ENCODE results near the gene GJD3.
"Not testable (repeated sequence)": the region's sequence is repeated elsewhere in the genome, so short reads cannot be mapped to it uniquely, and the experiment has no call there.

GJD3 gene, protein sequence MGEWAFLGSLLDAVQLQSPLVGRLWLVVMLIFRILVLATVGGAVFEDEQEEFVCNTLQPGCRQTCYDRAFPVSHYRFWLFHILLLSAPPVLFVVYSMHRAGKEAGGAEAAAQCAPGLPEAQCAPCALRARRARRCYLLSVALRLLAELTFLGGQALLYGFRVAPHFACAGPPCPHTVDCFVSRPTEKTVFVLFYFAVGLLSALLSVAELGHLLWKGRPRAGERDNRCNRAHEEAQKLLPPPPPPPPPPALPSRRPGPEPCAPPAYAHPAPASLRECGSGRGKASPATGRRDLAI

DNA sequence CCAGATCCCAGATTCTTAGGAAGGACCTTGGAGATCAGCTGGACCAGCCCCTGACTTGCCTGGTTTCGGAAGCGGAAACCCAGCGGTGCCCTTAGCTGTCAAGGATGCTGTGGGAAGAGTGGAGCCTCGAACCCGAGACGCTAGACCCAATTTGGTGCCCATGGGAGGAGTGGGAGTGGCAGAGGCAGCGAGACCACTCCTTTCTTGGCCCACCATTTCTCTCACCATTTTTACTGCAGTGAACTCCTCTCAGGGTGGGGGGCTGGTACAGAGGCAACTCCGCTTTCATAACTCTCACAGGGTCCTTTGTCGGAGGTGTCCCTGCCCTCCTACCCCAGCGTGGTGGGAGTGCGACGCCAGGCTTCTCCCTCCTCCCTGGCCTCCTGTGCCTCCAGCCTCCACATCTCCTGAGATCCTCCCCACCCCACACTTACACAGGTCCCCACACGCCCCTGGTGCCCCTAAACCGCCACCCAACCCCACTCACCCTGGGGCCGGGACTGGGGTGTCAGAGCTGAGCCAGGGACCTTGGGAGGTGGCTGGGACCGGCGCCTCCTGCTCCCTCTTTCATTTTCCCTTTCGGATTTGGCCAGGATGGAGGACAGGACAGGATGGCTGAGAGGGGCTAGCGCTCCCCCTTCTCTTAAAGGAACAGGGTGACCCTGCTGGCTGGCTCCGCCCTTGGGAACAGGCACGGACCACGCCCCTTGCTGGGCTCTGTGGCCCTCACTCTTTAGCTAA, at the start of gene GJD3:
Gene GJD3, minus strand, starts transcription at position 617 of the 741 bp plus-strand sequence. CDS start 922 bp downstream, outside the sequence.
- Mint-ChIP-seq H3K27me3 (ENCODE audit: low read depth) (no peaks in the 10 kb centered on the region), H3K36me3 (ENCODE audit: low read depth) (peaks cover 2% of the 10 kb centered on the region), H3K4me1 (ENCODE audit: low read depth) (peaks cover 14% of the 10 kb centered on the region), H3K27ac (no peak within 1 kb of the TSS), H3K4me3 (peak within 1 kb of the TSS; percentile 81), H3K9me3 (no peaks in the 10 kb centered on the region)
- DNase-seq (ENCODE audit: low spot score) = no peak

DNA sequence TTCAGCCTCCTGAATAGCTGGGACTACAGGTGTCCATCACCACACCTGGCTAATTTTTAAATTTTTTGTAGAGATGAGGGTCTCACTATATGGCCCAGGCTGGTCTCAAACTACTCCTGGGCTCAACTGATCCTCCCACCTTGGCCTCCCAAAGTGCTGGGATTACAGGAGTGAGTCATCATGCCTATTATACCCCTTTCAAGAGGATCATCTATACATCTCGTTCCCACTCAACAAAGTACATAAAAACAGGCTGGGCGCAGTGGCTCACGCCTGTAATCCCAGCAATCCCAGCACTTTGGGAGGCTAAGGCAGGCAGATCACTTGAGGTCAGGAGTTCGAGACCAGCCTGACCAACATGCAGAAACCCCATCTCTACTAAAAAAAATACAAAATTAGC, 49.8 kb upstream of the GJD3 start:
- not testable (repeated sequence) for H3K9me3 Mint-ChIP-seq; H3K4me3 Mint-ChIP-seq; DNase-seq (ENCODE audit: low spot score); H3K27ac Mint-ChIP-seq; H3K27me3 Mint-ChIP-seq (ENCODE audit: low read depth)
- Mint-ChIP-seq H3K36me3 (ENCODE audit: low read depth) (peaks cover 70% of the 10 kb centered on the region), H3K4me1 (ENCODE audit: low read depth) (peaks cover 47% of the 10 kb centered on the region)

DNA sequence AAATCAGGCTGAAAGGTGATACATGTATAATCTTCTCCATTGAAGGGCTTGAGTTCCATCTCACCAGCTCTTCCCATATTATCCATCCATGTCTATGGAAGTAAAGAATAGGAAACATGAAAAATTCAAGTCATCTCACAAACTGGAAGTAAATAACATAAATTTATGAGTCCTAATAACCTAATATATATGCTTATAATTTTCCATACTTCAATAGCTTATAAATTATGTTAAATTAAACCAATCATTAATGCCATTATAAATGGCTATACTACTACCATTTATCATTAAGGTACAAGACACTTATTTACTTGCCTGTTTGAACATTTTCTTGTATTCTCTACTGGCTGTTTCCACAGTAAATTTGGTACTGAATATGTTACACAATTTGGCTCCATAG, 48.3 kb upstream of the GJD3 start:
- no peak overlapping the region for H3K4me3 Mint-ChIP-seq
- DNase-seq (ENCODE audit: low spot score) = no peak
- H3K36me3 Mint-ChIP-seq (ENCODE audit: low read depth) = peaks cover 75% of the 10 kb centered on the region
- no peaks in the 10 kb centered on the region for H3K27me3 Mint-ChIP-seq (ENCODE audit: low read depth)
- H3K4me1 Mint-ChIP-seq (ENCODE audit: low read depth) = peaks cover 42% of the 10 kb centered on the region
- no peaks in the 10 kb centered on the region for H3K9me3 Mint-ChIP-seq
- no peak overlapping the region for H3K27ac Mint-ChIP-seq

DNA sequence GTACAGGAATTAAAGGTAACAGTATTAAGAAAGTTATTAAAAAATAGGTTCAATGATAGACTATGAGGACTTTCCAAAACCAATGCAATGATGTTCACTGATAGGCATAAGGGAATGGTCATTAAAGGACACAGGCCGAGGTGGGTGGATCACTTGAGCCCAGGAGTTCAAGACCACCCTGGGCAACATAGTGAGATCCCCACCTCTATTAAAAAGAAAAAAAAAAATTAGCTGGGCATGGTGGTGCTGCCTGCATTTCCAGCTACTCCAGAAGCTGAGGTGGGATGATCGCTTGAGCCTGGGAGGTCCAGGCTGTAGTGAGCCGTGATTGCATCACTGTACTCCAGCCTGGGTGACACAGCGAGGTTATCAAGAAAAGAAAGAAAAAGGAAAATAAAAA, 47.3 kb upstream of the GJD3 start:
- DNase-seq (ENCODE audit: low spot score) = no peak
- Mint-ChIP-seq H3K4me1 (ENCODE audit: low read depth) (peaks cover 44% of the 10 kb centered on the region), H3K36me3 (ENCODE audit: low read depth) (peaks cover 78% of the 10 kb centered on the region), H3K4me3 (no peak overlapping the region), H3K27ac (no peak overlapping the region), H3K27me3 (ENCODE audit: low read depth) (no peaks in the 10 kb centered on the region), H3K9me3 (no peaks in the 10 kb centered on the region)

DNA sequence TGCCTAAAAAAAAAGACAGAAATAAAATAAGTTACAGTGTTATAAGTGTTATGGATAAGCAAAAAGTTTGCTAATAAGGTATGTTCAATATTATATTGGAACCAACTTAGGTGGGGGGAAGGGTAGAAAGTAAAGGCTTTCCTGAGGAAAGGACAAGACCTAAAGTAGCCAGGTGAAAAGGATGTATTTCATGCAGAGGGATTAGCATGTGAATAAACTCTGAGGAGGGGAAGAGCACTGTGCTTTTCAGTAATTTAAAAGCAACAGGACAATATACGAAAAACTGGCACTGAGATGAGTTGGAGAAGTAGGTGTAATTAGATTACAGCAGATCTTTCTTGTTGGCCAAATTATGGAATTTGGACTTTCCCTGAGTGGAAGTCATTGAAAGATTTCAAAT, 45.5 kb upstream of the GJD3 start:
- DNase-seq (ENCODE audit: low spot score) = no peak
- Mint-ChIP-seq H3K9me3 (no peaks in the 10 kb centered on the region), H3K27me3 (ENCODE audit: low read depth) (no peaks in the 10 kb centered on the region), H3K36me3 (ENCODE audit: low read depth) (peaks cover 72% of the 10 kb centered on the region), H3K27ac (peak overlapping the region; percentile 58), H3K4me1 (ENCODE audit: low read depth) (peaks cover 32% of the 10 kb centered on the region), H3K4me3 (no peak overlapping the region)

DNA sequence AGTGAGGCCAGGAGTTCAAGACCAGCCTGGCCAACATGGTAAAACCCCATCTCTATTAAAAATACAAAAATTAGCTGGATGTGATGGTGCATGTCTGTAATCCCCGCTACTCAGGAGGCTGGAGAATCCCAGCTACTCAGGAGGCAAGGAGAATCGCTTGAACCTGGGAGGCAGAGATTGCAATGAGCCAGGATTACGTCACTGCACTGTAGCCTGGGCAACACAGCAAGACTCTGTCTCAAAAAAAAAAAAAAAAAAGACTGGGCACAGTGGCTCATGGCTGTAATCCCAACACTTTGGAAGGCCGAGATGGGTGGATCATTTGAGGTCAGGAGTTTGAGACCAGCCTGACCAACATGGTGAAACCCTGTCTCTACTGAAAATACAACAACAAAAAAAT, 45.0 kb upstream of the GJD3 start:
- not testable (repeated sequence) for H3K9me3 Mint-ChIP-seq; H3K4me3 Mint-ChIP-seq; DNase-seq (ENCODE audit: low spot score); H3K27me3 Mint-ChIP-seq (ENCODE audit: low read depth); H3K27ac Mint-ChIP-seq
- peaks cover 73% of the 10 kb centered on the region for H3K36me3 Mint-ChIP-seq (ENCODE audit: low read depth)
- H3K4me1 Mint-ChIP-seq (ENCODE audit: low read depth) = peaks cover 32% of the 10 kb centered on the region

DNA sequence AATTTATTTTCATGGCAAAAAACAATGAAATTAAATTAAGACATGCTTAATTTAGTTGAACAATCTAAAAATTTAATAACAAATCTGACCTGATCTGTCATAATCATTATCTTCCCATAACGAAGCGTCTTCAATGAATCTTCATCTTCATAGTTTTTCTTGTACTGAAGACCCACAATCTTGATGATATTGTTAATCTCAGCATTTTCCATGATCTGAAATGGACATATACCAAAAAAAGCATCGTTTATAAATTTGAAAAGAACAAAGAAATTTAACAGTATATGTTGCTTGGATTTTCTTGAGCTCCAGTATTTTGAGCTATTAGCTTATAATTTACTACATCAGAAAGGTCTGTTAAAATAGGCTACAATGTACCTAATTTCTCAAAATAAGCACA, 42.9 kb upstream of the GJD3 start:
- H3K4me1 Mint-ChIP-seq (ENCODE audit: low read depth) = peaks cover 30% of the 10 kb centered on the region
- H3K9me3 Mint-ChIP-seq = no peaks in the 10 kb centered on the region
- no peak overlapping the region for H3K27ac Mint-ChIP-seq
- no peak overlapping the region for H3K4me3 Mint-ChIP-seq
- peaks cover 76% of the 10 kb centered on the region for H3K36me3 Mint-ChIP-seq (ENCODE audit: low read depth)
- no peak for DNase-seq (ENCODE audit: low spot score)
- no peaks in the 10 kb centered on the region for H3K27me3 Mint-ChIP-seq (ENCODE audit: low read depth)

DNA sequence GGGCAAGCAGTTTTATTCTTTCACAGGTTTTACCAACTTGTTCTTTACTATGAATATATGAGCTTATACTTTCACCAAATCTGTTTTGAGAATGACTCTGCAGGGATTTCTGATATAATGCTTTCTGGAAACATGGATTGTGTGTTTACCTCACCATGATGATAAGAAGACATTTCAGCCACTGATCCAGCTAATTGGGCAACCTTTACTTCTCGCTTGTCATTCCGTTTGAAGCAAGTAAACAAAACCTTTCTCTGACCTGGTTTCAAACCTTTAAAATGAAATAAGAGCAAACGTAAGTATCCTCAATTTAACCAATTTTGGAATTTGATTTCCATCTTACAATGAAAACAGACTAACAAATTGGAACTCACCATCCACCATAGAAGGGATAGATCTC, 39.5 kb upstream of the GJD3 start:
- no peaks in the 10 kb centered on the region for H3K9me3 Mint-ChIP-seq
- DNase-seq (ENCODE audit: low spot score) = no peak
- H3K27me3 Mint-ChIP-seq (ENCODE audit: low read depth) = no peaks in the 10 kb centered on the region
- H3K4me1 Mint-ChIP-seq (ENCODE audit: low read depth) = peaks cover 28% of the 10 kb centered on the region
- peaks cover 81% of the 10 kb centered on the region for H3K36me3 Mint-ChIP-seq (ENCODE audit: low read depth)
- no peak overlapping the region for H3K4me3 Mint-ChIP-seq
- peak overlapping the region; percentile 47 for H3K27ac Mint-ChIP-seq

DNA sequence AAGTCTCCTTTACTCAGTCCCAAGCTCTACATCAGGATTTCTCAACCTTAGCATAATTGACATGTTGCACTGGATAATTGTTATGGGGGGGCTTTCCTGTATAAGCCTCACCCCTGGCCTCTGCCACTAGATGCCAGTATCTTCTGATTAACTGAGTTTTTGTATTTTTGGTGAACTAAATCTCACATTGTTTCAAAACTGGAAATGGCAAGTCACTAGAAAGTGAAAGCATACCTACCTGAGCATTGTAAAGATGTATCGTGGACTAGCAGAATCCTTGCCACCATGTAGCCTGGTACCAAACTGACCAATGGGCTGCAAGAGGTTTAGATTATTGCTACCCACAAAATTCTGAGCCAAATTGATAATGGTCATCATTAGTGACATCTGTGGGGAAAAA, 38.1 kb upstream of the GJD3 start:
- Mint-ChIP-seq H3K27me3 (ENCODE audit: low read depth) (no peaks in the 10 kb centered on the region), H3K36me3 (ENCODE audit: low read depth) (peaks cover 85% of the 10 kb centered on the region), H3K27ac (peak overlapping the region; percentile 24), H3K9me3 (no peaks in the 10 kb centered on the region), H3K4me3 (peak overlapping the region; percentile 11), H3K4me1 (ENCODE audit: low read depth) (peaks cover 28% of the 10 kb centered on the region)
- DNase-seq (ENCODE audit: low spot score) = no peak

DNA sequence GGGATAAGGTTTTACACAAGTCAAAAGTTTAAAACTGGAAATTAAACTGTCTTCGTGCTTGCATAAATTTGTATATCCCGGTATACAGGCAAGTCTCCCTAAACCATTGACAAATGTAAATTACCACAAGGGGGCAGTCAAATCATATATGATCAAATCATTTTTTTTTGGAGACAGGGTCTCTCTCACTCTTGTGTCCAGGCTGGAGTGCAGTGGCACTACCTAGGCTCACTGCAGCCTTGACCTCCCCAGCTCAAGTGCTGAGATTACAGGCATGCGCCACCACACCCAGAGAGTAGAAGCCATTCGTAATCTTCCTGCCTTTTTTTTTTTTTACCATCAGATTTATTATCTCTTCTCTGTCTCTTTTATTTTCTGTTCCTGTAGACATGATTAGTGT, 34.6 kb upstream of the GJD3 start:
- H3K4me1 Mint-ChIP-seq (ENCODE audit: low read depth) = peaks cover 26% of the 10 kb centered on the region

DNA sequence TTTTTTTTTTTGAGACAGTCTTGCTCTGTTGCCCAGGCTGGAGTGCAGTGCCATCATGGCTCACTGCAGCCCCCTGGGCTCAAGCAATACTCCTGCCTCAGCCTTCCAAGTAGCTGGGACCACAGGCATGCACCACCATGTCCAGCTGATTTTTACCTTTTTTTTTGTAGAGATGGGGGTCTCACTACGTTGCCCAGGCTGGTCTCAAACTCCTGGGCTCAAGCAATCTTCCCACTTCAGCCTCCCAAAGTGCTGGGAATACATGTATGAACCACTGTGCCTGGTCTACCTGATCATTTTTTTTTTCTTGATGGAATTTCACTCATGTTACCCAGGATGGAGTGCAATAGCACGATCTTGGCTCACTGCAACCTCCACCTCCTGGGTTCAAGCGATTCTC, 22.0 kb upstream of the GJD3 start:
- not testable (repeated sequence) for DNase-seq (ENCODE audit: low spot score); H3K9me3 Mint-ChIP-seq; H3K27me3 Mint-ChIP-seq (ENCODE audit: low read depth); H3K27ac Mint-ChIP-seq; H3K4me1 Mint-ChIP-seq (ENCODE audit: low read depth); H3K4me3 Mint-ChIP-seq
- peaks cover 46% of the 10 kb centered on the region for H3K36me3 Mint-ChIP-seq (ENCODE audit: low read depth)

More for the DNA sequence above, 34.6 kb upstream of the GJD3 start:
- no peaks in the 10 kb centered on the region for H3K9me3 Mint-ChIP-seq
- peak overlapping the region; percentile 59 for H3K27ac Mint-ChIP-seq
- no peaks in the 10 kb centered on the region for H3K27me3 Mint-ChIP-seq (ENCODE audit: low read depth)
- DNase-seq (ENCODE audit: low spot score) = no peak
- H3K36me3 Mint-ChIP-seq (ENCODE audit: low read depth) = peaks cover 78% of the 10 kb centered on the region
- no peak overlapping the region for H3K4me3 Mint-ChIP-seq

DNA sequence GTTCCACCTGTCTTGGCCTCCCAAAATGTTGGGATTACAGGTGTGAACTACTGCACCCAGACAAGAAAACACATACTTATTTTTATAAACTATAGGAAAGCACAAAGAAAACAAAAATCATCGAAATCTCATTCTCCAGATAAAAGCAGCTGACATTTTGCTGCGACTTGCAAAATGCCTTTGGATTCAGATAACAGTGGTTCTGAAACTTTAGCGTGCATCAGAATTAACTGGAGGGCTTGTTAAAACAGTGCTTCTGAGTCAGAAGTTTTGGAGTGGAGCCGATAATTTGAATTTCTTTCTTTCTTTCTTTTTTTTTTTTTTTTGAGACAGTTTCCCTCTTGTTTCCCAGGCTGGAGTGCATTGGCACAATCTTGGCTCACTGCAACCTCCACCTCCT, 17.7 kb upstream of the GJD3 start:
- Mint-ChIP-seq H3K27me3 (ENCODE audit: low read depth) (no peaks in the 10 kb centered on the region), H3K9me3 (no peaks in the 10 kb centered on the region), H3K4me1 (ENCODE audit: low read depth) (no peaks in the 10 kb centered on the region), H3K36me3 (ENCODE audit: low read depth) (peaks cover 14% of the 10 kb centered on the region), H3K27ac (no peak overlapping the region), H3K4me3 (no peak overlapping the region)
- DNase-seq (ENCODE audit: low spot score) = no peak

DNA sequence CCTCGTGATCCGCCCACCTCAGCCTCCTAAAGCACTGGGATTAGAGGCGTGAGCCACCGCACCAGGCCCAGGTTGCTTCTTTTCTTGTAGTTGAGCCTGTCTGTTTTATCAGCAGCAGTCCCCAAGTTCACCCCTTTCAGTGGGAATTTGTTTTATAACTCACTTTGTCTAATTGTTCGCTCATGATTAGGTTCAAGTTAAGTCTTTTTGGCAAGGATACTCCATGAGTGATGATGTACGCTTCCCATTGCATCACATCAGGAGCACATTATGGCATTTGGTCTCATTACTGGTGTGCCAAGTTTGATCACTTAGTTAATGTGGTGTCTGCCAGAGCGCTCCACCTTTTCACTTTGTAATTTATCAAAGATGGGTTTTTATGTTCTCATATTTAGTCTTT, 14.4 kb upstream of the GJD3 start:
- peaks cover 8% of the 10 kb centered on the region for H3K4me1 Mint-ChIP-seq (ENCODE audit: low read depth)
- no peak overlapping the region for H3K4me3 Mint-ChIP-seq
- no peaks in the 10 kb centered on the region for H3K27me3 Mint-ChIP-seq (ENCODE audit: low read depth)
- H3K9me3 Mint-ChIP-seq = peaks cover 5% of the 10 kb centered on the region
- H3K27ac Mint-ChIP-seq = no peak overlapping the region
- DNase-seq (ENCODE audit: low spot score) = no peak
- H3K36me3 Mint-ChIP-seq (ENCODE audit: low read depth) = peaks cover 4% of the 10 kb centered on the region

DNA sequence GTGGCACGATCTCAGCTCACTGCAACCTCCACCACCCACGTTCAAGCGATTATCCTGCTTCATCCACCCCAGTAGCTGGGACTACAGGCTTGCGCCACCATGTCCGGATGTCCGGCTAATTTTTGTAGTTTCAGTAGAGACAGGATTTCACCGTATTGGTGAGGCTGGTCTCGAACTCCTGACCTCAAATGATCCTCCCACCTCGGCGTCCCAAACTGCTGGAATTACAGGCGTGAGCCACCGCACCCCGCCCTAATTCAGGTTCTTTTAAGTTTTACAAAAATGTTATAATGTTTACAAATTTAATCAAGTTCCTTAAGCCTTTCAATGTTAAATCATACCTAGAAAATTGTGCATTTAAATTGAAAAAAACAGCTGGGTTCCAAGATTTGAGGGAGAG, 13.3 kb upstream of the GJD3 start:
- Mint-ChIP-seq H3K9me3 (peaks cover 5% of the 10 kb centered on the region), H3K27me3 (ENCODE audit: low read depth) (no peaks in the 10 kb centered on the region), H3K36me3 (ENCODE audit: low read depth) (peaks cover 3% of the 10 kb centered on the region), H3K4me1 (ENCODE audit: low read depth) (peaks cover 9% of the 10 kb centered on the region), H3K4me3 (no peak overlapping the region), H3K27ac (no peak overlapping the region)
- no peak for DNase-seq (ENCODE audit: low spot score)

Data from T-helper 2 cell treated with Interferon-gamma antibody and Interleukin-4, amounts not matched to agents 5 μg/mL and 100 μg/mL, for 36 hours (primary cell).